Lung (tissue), 12 donors: ENCODE data around the gene CDH11. TPM values are rescaled to one million over a fixed set of nuclear protein-coding genes. Genes with fewer than 3 reads are reported as not detected.

Experiments
- ATAC-seq: fragments of 200-7000 bp; cut with Tn5 transposase; one replicate; pipeline ENCODE4 v1.9.1; 2020; ENCODE audit warnings: moderate number of reproducible peaks; ENCODE audit not compliant: insufficient read depth, low FRiP score
- DNase-seq, 3 donors: peaks; one replicate each; pipeline ENCODE4 v3.0.0-alpha.2; 2013 to 2017
- H3K27ac ChIP-seq, 2 donors: one replicate each; pipeline ENCODE4 v1.5.1; 2013; ENCODE audit warnings: mild to moderate bottlenecking in 2 of 2, moderate library complexity in 2 of 2, control low read depth in 1 of 2, inconsistent platforms in 1 of 2, low read depth in 1 of 2, low read length in 1 of 2
- H3K27me3 ChIP-seq, 3 donors: one replicate each; pipeline ENCODE4 v1.5.1; 2013; ENCODE audit warnings: low read length in 2 of 3; ENCODE audit not compliant: control insufficient read depth in 3 of 3, insufficient read depth in 3 of 3
- H3K36me3 ChIP-seq, 4 donors: one replicate each; pipeline ENCODE4 v1.5.1; 2013; ENCODE audit warnings: low read length in 4 of 4, mild to moderate bottlenecking in 1 of 4, moderate library complexity in 1 of 4; ENCODE audit not compliant: control insufficient read depth in 4 of 4, insufficient read depth in 4 of 4
- H3K4me1 ChIP-seq, 5 donors: one replicate each; pipeline ENCODE4 v1.5.1; 2013; ENCODE audit warnings: low read length in 5 of 5, mild to moderate bottlenecking in 2 of 5, moderate library complexity in 1 of 5; ENCODE audit not compliant: control insufficient read depth in 5 of 5, insufficient read depth in 5 of 5
- H3K4me3 ChIP-seq: one replicate; pipeline ENCODE4 v1.5.1; 2013; ENCODE audit warnings: mild to moderate bottlenecking, control low read depth, moderate library complexity
- H3K9ac ChIP-seq, 2 donors: one replicate each; pipeline ENCODE4 v1.5.1; 2013; ENCODE audit warnings: low read length in 2 of 2, control low read depth in 1 of 2; ENCODE audit not compliant: insufficient read depth in 1 of 2
- H3K9me3 ChIP-seq, 4 donors: one replicate each; pipeline ENCODE4 v1.5.1; 2013; ENCODE audit warnings: low read length in 3 of 4, mild to moderate bottlenecking in 1 of 4, moderate library complexity in 1 of 4; ENCODE audit not compliant: control insufficient read depth in 4 of 4, insufficient read depth in 3 of 4
- whole genome bisulfite sequencing, 2 donors: extraction: QIAGEN DNeasy Blood & Tissue Kit; methylation state at CpG; one replicate each; pipeline ENCODE4 v1.1.7; 2013; 5-methylcytosine and 5-hydroxymethylcytosine counted together
- polyA plus RNA-seq, 2 donors: library from polyadenylated mRNA; stranded (reverse); fragments of 200-250 nt; gene quantifications; one replicate each; pipeline ENCODE4 v1.2.1, GENCODE V29; 2013
- total RNA-seq, 2 donors: library from RNA; depleted of rRNA in 1 of 2; stranded (reverse); fragments of >200 nt in 1 of 2; gene quantifications; one replicate each; pipeline ENCODE4 v1.2.1, GENCODE V29; 2014 to 2021
- TF ChIP-seq, protein P1 (sequence below): IDR thresholded peaks from 2 replicates; pipeline ENCODE4 v1.5.1; 2012; ENCODE audit warnings: mild to moderate bottlenecking; ENCODE audit errors: control extremely low read depth, extremely low read depth
- donor health status: control.
- donor health status: control.
- donor health status: Bipolar disorder and iron deficiency.
- donor health status: healthy.
- donor health status: DM: yes; HTN: yes; CAD: no.

Gene CDH11
- total and polyA plus RNA-seq, 4 donors = 7.1 to 236 (median 94.7) TPM

DNA sequence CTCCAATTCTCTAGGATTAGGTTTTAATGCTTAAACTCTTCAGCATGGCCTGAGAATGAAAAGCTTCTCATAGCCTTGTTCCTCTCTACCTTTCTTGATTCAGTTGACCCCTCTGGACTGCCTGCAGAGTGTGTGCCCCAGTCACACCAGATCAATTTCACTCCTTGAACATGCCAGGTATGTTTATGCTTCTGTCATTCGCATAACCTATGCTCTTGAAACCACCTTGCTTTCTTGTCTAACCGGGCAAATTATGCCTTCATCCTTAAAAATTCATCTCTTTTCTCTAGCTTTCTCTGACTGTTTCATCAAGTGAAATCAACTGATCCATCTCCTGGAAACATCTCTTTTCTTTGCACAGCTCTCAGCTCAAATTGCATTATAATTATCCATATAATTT lies 42.3 kb downstream of the CDH11 start:
- Histone ChIP-seq H3K36me3 (peaks cover 0 to 39% (median 5%) of the 10 kb centered on the region in 4 donors), H3K27ac (no peak overlapping the region), H3K4me1 (peaks cover 0 to 15% (median 0%) of the 10 kb centered on the region in 5 donors), H3K9me3 (no peaks in the 10 kb centered on the region), H3K9ac (no peak overlapping the region), H3K4me3 (no peak overlapping the region), H3K27me3 (no peaks in the 10 kb centered on the region)
- no peak for ATAC-seq
- DNase-seq = no peak
- 82 to 86% methylated on average over 2 of the region's 2 CpGs for WGBS, 2 donors
- TF ChIP-seq, protein P1, sequence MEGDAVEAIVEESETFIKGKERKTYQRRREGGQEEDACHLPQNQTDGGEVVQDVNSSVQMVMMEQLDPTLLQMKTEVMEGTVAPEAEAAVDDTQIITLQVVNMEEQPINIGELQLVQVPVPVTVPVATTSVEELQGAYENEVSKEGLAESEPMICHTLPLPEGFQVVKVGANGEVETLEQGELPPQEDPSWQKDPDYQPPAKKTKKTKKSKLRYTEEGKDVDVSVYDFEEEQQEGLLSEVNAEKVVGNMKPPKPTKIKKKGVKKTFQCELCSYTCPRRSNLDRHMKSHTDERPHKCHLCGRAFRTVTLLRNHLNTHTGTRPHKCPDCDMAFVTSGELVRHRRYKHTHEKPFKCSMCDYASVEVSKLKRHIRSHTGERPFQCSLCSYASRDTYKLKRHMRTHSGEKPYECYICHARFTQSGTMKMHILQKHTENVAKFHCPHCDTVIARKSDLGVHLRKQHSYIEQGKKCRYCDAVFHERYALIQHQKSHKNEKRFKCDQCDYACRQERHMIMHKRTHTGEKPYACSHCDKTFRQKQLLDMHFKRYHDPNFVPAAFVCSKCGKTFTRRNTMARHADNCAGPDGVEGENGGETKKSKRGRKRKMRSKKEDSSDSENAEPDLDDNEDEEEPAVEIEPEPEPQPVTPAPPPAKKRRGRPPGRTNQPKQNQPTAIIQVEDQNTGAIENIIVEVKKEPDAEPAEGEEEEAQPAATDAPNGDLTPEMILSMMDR = no peak

DNA sequence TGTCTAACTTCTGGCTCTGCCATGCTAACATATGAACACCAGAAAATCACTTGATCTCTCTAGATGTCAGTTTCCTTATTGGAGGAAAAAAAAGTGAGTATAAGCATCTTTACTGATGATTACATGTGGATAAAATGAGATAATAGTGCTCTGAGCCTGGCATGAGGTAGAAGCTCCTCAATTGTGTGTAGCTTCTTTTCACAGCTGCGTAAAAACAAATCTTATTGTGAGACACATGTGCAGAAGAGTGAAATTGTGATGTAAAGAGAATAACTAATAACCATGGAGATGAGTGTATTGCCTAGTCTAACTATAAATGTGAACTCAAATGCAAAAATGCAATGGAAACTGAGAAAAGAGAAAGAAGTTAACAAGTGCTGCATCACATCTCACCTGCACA lies 44.7 kb downstream of the CDH11 start:
- Histone ChIP-seq H3K4me3 (no peak overlapping the region), H3K27me3 (no peaks in the 10 kb centered on the region), H3K9ac (no peak overlapping the region), H3K27ac (no peak overlapping the region), H3K36me3 (peaks cover 0 to 22% (median 3%) of the 10 kb centered on the region in 4 donors), H3K9me3 (no peaks in the 10 kb centered on the region), H3K4me1 (peaks cover 0 to 18% (median 1%) of the 10 kb centered on the region in 5 donors)
- ATAC-seq = no peak
- 94 to 97% methylated on average over 1 of the region's 1 CpG for WGBS, 2 donors
- no peak for DNase-seq
- TF ChIP-seq, protein P1 = no peak

- TF ChIP-seq, protein P1 = no peak
- WGBS, 2 donors = 89 to 93% methylated on average over 2 of the region's 2 CpGs
- DNase-seq (no peak), ATAC-seq (no peak)
- H3K9me3 ChIP-seq = no peaks in the 10 kb centered on the region
- no peak overlapping the region for H3K4me3 ChIP-seq
- H3K36me3 ChIP-seq = peaks cover 0 to 20% (median 4%) of the 10 kb centered on the region in 4 donors
- no peaks in the 10 kb centered on the region for H3K27me3 ChIP-seq
- no peak overlapping the region for H3K9ac ChIP-seq
- H3K27ac ChIP-seq = no peak overlapping the region
- H3K4me1 ChIP-seq = peaks cover 0 to 31% (median 12%) of the 10 kb centered on the region in 5 donors
Measured at GRCh38 chr16:65075877-65076276, 46.0 kb downstream of the CDH11 start.
